Ramos (cell line): ENCODE data around the gene PBX1.

ENCODE experiments used
- in situ Hi-C: fragments of 300-500 bp; cut with MboI; formaldehyde crosslinking; loops from one replicate; pipeline ENCODE4 v1.14.3; 2022; ENCODE audit warnings: low sequenced_read_pairs; ENCODE audit not compliant: unreplicated experiment

Gene PBX1

GRCh38 chr1:164885311-164885710 is 326.3 kb downstream of the PBX1 start:
- in situ Hi-C loops = no loop called here

DNA sequence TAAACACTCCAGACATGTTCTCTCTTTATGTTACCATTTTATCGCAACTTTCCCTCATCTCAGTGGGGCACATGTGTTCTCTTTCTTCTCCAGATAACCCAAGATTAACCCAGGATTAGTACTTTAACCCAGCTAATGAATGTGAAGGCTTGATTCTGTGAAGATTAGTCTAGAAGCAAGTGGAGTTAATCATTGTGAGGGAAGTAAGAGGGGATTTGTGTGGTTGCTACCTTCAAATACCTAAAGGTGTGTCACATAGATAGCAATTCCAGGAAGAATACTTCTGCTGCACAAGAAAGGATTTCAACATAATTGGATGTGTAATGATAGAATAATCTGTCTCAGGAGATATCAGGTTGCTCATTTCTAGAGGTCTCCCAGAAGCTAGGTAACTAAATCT is 327.1 kb downstream of the PBX1 start:
- in situ Hi-C loops = no loop called here

- in situ Hi-C loops = no loop called here
Measured at GRCh38 chr1:164891615-164892014, 332.6 kb downstream of the PBX1 start.

- in situ Hi-C loops = no loop called here
Measured at GRCh38 chr1:164895026-164895912, 336.3 kb downstream of the PBX1 start.

GRCh38 chr1:164901031-164901430 is 342.0 kb downstream of the PBX1 start:
- in situ Hi-C loops = no loop called here
